Activated naive CD8-positive, alpha-beta T cell (primary cell): ENCODE results near the gene CDC42EP4.

Experiments
- H3K27ac Mint-ChIP-seq: one replicate; pipeline ENCODE4 v1.8.0; 2021; ENCODE audit warnings: mixed read lengths
- H3K27me3 Mint-ChIP-seq: one replicate; pipeline ENCODE4 v1.8.0; 2021; ENCODE audit warnings: mixed read lengths
- H3K36me3 Mint-ChIP-seq: one replicate; pipeline ENCODE4 v1.8.0; 2021; ENCODE audit warnings: mixed read lengths
- H3K4me1 Mint-ChIP-seq: one replicate; pipeline ENCODE4 v1.8.0; 2021; ENCODE audit warnings: low read depth, mixed read lengths
- H3K4me3 Mint-ChIP-seq: one replicate; pipeline ENCODE4 v1.8.0; 2021; ENCODE audit warnings: mild to moderate bottlenecking, mixed read lengths
- H3K9me3 Mint-ChIP-seq: one replicate; pipeline ENCODE4 v1.8.0; 2021; ENCODE audit warnings: low read depth, mixed read lengths

The CDC42EP4 gene

DNA sequence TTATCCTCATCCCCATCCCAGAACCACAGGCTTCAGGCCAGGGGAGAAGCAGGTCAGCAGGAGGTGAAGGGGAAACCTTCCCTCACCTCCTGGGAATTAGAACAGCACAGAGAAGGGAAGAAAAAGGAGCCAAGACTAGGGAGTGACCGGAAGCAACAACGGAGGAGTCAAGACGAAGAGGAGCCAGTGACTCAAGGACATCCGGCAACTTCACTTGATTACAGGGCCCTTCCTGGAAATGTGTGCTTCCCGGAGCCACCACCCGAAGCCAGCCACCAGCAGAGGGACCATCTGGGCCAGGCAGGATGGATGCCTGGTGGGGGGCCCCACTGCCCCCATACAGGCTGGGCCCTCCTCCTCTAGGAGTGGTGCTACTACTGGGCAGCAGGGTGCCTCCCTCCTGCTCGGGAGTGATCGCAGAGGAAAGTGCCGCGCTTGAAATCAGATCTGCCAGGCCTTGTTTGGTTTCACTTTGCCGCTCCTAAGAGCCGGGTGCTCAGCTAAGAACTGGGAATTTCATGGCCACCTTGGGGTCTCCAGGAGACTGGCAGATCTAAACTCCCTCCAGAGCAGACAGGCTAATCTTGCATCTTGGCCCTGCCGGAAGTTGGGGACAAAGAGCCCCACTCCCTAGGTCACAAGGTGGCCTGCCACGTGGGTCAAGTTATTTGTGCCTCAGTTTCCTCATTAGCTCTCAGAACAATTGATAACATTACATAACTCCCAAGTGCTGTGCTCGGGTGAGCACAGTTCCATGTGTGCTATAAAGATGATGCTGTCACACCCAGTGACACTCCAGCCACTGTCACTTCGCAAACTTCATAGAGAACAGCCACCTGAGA, 6.6 kb downstream of the CDC42EP4 start:
- H3K4me1 Mint-ChIP-seq = peaks cover 7% of the 10 kb centered on the region
- peaks cover 2% of the 10 kb centered on the region for H3K36me3 Mint-ChIP-seq
- H3K9me3 Mint-ChIP-seq = no peaks in the 10 kb centered on the region
- peaks cover 10% of the 10 kb centered on the region for H3K27me3 Mint-ChIP-seq
- H3K4me3 Mint-ChIP-seq = no peak overlapping the region
- H3K27ac Mint-ChIP-seq = no peak overlapping the region

DNA sequence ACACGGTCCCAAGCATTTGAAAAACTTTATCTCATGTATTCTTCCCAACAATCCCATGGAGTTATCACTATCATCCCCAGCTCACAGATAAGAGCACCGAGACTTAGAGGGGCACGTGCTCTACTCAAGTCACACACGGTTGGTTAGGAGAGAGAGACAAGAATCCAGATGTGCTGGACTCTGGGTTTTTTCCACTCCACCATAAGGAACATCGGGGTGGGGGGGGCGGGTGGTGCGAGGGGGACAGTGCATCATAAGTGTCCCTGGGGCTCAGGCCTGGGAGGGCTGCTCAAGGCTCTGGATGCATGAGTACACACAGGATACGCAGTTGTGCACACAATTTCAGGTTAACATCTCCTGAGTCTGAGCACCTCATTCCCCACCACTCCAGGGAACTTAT, 7.4 kb downstream of the CDC42EP4 start:
- no peaks in the 10 kb centered on the region for H3K9me3 Mint-ChIP-seq
- peaks cover 2% of the 10 kb centered on the region for H3K4me1 Mint-ChIP-seq
- H3K36me3 Mint-ChIP-seq = peaks cover 2% of the 10 kb centered on the region
- no peak overlapping the region for H3K27ac Mint-ChIP-seq
- peaks cover 10% of the 10 kb centered on the region for H3K27me3 Mint-ChIP-seq
- no peak overlapping the region for H3K4me3 Mint-ChIP-seq

DNA sequence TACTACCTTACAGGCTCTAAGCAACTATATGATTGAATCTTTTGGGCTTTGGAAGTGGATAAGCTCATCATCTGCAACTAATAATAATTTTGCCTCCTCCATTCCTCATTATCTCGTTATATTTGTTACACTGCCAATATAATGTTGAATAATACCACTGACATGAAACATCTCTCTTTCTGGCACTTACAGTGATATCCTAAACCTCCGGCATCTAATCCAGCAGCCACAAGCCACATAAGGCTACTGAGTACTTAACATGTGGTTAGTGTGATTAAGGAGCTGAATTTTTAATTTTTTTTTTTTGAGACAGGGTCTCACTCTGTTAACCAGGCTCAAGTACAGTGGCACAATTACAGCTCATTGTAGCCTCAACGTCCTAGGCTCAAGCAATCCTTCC, 9.6 kb downstream of the CDC42EP4 start:
- Mint-ChIP-seq H3K27me3 (peaks cover 10% of the 10 kb centered on the region), H3K4me1 (no peaks in the 10 kb centered on the region), H3K9me3 (no peaks in the 10 kb centered on the region), H3K4me3 (no peak overlapping the region), H3K27ac (no peak overlapping the region), H3K36me3 (peaks cover 2% of the 10 kb centered on the region)

DNA sequence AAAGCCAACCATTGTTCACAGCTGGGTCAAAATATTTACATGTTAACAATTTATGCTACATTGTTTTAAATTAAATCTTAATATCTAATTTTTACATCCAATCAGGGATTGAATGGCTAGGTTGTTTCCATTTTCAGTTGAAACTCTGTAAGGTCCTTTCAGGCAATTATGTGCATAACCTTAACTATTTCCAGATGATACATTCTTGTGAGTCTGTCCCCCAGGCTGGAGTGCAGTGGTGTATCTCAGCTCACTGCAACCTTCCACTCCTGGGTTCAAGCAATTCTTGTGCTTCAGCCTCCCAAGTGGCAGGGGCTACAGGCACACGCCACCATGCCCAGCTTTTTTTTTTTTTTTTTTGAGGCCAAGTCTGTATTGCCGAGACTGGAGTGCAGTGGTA, 10.4 kb downstream of the CDC42EP4 start:
- no peaks in the 10 kb centered on the region for H3K4me1 Mint-ChIP-seq
- peaks cover 10% of the 10 kb centered on the region for H3K27me3 Mint-ChIP-seq
- no peak overlapping the region for H3K4me3 Mint-ChIP-seq
- H3K27ac Mint-ChIP-seq = no peak overlapping the region
- no peaks in the 10 kb centered on the region for H3K9me3 Mint-ChIP-seq
- peaks cover 2% of the 10 kb centered on the region for H3K36me3 Mint-ChIP-seq

DNA sequence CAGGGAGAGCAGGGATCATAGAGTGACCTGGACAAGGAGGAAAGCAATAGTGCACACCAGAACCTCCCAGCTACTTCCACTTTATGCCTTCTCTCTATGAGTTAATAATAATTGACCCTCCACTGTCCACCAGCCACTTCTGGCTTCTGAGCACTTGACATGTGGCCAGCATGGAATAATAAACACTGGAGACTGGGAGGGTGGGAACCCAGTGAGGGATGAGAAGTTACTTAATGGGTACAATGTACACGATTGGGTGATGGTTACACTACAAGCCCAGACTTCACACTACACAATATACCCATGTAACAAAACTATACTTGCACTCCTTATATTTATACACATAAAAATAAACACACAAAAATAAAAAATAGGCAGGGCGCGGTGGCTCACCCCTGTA, 11.4 kb downstream of the CDC42EP4 start:
- Mint-ChIP-seq H3K27me3 (peaks cover 10% of the 10 kb centered on the region), H3K27ac (no peak overlapping the region), H3K4me1 (no peaks in the 10 kb centered on the region), H3K36me3 (peaks cover 2% of the 10 kb centered on the region), H3K9me3 (no peaks in the 10 kb centered on the region), H3K4me3 (no peak overlapping the region)

DNA sequence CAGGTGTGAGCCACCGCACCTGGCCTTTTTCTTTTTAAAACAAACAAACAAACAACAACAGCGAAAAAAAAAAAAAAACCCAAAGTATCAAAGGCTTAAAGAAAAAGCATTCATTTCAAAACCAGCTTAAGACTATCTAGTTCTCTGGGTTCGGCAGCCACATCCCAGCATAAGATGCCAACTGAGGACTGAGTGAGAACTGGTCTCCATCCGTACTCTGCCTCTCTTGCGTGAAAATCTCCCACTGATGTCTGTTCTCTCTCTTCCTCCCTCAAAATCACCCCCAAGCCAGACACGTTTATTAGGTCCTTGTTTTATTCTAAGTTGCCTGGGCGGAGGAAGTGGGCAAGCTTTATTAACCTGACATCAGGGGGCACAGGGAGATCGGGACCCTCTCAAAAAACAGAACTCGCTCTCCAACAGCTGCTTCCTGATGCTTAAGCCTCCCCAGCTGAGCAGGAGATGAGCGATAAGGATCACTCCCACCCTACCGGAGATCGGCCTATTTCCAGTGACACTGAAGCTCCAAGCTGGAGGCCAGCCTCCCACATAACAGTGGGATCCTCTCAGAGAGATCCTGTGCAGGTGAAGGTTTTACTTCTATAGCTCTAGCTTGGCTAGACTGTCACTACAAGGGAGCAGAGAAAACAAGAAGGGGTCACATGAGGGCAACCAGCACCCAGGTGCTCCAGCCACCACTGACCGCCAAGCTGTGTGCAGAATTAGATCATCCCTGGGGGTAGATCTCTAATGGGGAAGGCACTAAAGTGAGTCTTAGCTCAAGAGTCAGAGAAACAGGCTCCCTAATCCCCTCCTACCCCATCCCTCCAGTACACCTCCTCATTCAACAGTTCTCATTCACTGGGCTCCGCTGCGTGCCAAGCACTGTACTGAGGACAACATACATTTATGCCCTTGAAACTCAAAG, 13.6 kb downstream of the CDC42EP4 start:
- no peaks in the 10 kb centered on the region for H3K27me3 Mint-ChIP-seq
- H3K27ac Mint-ChIP-seq = no peak overlapping the region
- H3K4me3 Mint-ChIP-seq = no peak overlapping the region
- no peaks in the 10 kb centered on the region for H3K9me3 Mint-ChIP-seq
- no peaks in the 10 kb centered on the region for H3K36me3 Mint-ChIP-seq
- H3K4me1 Mint-ChIP-seq = no peaks in the 10 kb centered on the region

DNA sequence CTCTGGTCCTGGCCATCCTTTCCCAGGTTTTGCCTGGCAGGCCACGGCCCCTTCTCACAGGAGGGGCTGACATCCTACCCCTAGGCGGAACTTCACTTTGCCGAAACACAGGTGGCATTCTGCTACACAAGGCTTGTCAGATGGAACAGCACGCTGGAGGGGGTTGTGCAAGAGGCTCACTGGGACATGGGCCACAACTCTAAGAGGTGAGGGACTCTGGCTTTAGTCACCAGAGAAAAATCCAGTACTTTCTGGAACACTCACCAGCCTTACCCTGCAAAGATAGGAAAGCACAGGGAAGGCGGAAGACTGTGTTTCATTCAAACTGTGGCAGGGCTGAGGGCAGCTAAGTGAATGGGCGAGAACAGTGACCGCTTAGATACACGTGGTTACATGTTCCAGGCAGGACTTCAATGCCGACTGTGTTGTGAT, 18.3 kb downstream of the CDC42EP4 start:
- H3K4me1 Mint-ChIP-seq = peaks cover 7% of the 10 kb centered on the region
- no peaks in the 10 kb centered on the region for H3K9me3 Mint-ChIP-seq
- H3K27me3 Mint-ChIP-seq = no peaks in the 10 kb centered on the region
- no peaks in the 10 kb centered on the region for H3K36me3 Mint-ChIP-seq
- H3K27ac Mint-ChIP-seq = no peak overlapping the region
- H3K4me3 Mint-ChIP-seq = no peak overlapping the region

- Mint-ChIP-seq H3K9me3 (no peaks in the 10 kb centered on the region), H3K4me1 (peaks cover 7% of the 10 kb centered on the region), H3K36me3 (no peaks in the 10 kb centered on the region), H3K4me3 (no peak overlapping the region), H3K27me3 (no peaks in the 10 kb centered on the region), H3K27ac (no peak overlapping the region)
Observed at GRCh38 chr17:73293031-73293430, 18.8 kb downstream of the CDC42EP4 start.

GRCh38 chr17:73292031-73292531, 19.7 kb downstream of the CDC42EP4 start:
- Mint-ChIP-seq H3K27me3 (no peaks in the 10 kb centered on the region), H3K4me1 (peaks cover 7% of the 10 kb centered on the region), H3K27ac (no peak overlapping the region), H3K9me3 (no peaks in the 10 kb centered on the region), H3K4me3 (no peak overlapping the region), H3K36me3 (no peaks in the 10 kb centered on the region)

DNA sequence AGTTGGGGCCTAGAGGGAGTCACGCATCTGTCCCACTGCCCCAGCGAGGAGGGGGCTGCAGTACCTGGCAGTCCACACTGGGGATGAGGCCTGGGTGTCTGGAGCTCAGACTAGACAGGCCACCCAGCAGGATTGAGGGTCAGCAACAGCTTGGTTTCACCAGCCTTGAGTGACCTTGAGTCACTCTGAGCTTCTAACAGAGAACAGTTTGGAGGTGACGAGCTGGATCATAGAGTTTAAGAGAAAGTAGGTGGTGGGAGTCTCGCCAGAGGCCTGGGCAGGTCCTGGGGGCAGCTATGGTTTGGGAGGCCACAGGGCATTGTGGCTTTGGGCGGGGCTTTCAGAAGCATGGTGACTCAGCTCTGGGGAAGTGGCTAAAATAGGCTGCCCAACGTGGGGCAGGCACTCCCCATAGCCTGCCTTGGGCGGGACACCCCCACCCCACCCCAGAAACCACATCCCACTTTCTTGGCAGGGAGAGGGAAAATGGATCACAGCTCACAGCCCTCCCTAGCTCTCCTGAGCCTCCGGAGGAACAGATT, 20.5 kb downstream of the CDC42EP4 start:
- Mint-ChIP-seq H3K4me3 (no peak overlapping the region), H3K27ac (no peak overlapping the region), H3K4me1 (peaks cover 7% of the 10 kb centered on the region), H3K36me3 (no peaks in the 10 kb centered on the region), H3K27me3 (peaks cover 2% of the 10 kb centered on the region), H3K9me3 (no peaks in the 10 kb centered on the region)

GRCh38 chr17:73290399-73291259, 21.2 kb downstream of the CDC42EP4 start:
- Mint-ChIP-seq H3K36me3 (no peaks in the 10 kb centered on the region), H3K4me3 (no peak overlapping the region), H3K4me1 (peaks cover 7% of the 10 kb centered on the region), H3K27me3 (peaks cover 2% of the 10 kb centered on the region), H3K27ac (no peak overlapping the region), H3K9me3 (no peaks in the 10 kb centered on the region)

DNA sequence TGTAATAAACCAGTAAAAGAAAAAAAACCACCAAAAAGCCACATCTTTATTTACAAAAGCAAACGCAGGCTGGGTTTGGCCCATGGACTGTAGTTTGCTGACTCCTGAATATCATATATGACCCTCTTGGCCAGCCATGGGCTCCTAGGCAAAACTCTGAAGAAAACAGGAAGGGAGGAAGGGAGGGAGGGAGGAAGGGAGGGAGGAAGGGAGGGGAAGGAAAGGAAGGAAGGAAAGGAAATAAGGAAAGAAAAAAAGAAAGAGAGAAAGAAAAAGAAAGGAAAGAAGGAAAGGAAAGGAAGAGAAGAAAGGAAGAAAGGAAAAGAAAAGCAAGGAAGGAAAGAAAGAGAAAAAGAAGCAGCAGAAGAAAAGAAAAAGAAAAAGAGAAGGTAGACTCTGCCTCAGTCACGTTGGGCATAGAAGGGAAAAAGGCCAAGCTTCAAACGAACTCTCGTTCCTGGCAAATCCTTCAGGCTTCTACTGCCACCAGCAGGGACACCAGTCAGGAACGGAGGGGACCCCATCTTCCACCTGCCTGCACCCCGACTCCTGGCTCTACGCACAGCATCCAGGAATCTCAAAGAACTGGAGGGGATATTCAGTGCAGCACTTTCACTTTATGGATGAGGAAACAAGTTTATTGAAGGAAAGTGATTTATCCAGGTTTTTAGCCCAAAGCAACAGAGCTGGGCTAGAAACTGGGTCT, 22.1 kb downstream of the CDC42EP4 start:
- Mint-ChIP-seq H3K36me3 (no peaks in the 10 kb centered on the region), H3K4me3 (no peak overlapping the region), H3K9me3 (no peaks in the 10 kb centered on the region), H3K27me3 (peaks cover 2% of the 10 kb centered on the region), H3K27ac (no peak overlapping the region), H3K4me1 (peaks cover 7% of the 10 kb centered on the region)

DNA sequence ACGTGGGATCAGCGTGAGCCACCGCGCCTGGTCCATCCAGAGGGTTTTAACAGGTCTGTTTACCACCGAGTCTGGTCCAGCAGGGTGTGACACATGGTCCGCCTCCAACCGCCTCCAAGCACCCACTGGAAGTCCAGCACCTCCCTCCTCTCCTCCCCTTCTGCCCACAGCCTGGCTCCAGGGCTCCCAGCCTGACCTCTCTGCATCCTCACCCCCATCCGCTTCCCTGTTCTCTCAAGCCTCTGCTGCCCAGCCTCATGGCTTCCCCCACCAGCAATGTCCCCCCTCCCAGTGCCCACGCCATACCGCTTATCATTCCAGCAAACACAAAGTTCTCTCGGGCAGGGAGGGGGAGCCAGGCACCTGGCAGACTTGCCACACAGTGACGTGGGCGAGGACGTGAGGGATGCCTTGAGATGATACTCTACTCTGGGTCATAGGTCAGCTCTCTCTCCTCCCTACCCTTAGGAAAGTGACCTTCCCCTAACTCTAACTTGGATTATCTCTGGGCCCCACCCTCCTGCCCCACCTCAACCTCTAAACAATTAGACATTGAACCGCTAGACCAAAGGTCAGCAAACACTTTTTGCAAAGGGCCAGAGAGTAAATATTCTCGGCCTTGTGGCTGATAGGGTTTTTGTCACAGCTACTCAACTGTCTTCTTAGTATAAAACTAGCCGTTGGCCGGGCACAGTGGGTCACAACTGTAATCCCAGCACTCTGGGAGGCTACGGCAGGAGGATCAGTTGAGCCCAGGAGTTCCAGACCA, 23.1 kb downstream of the CDC42EP4 start:
- Mint-ChIP-seq H3K36me3 (no peaks in the 10 kb centered on the region), H3K4me3 (no peak overlapping the region), H3K4me1 (peaks cover 7% of the 10 kb centered on the region), H3K9me3 (no peaks in the 10 kb centered on the region), H3K27me3 (peaks cover 2% of the 10 kb centered on the region), H3K27ac (no peak overlapping the region)
